NCI-H510A treated with DMSO at 0.1 percent for 48 hours (cell line): ENCODE data around the gene NSD1.

Source experiments
- DNase-seq: peaks from one replicate; lab custom pipeline; 2025; lab: John Stamatoyannopoulos, UW

The NSD1 gene

DNA sequence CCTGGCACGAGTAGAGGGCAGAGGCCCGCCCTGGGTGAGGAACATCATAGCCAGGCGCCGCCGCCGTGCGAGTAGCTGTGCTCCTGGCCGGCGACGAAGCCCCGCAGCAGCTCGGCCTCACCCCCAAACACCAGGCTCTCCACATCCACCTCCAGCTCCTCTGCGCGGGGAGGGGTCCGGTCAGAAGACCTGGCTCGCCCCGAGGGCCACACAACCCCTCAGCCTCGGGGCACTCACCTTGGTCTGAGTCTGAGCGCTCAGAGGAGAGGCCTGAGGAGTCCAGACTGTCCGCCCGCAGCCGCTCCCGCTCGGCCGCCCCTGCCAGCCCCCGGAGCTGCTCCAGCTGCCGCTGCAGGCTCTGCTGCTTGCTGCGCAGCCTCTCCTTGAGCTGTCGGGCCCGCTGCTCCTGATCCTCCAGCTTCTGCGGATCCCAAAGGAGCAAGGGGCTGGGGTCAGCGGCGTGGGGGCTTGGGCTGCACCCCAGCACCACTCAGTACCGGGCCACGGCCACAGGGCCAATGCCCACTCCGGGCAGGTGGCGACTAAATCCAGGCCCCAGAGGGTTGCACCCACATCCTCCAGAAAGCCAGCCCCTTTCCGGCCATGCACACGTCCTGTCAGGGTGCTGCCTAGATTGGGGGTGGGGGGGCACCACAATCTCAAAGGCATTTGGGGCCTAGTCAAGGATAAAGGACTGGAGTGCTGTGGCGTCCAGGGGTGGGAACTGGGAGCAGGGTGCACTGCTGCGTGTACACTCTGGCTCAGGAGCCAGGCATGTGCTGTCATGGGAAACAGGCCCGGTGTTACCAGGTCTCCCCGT lies 174.2 kb downstream of the NSD1 start:
- no peak for DNase-seq

GRCh38 chr5:177308740-177309139 lies 175.2 kb downstream of the NSD1 start:
- no peak for DNase-seq

- DNase-seq, result peak; percentile 39
Measured at GRCh38 chr5:177309351-177310191, 176.0 kb downstream of the NSD1 start.

DNA sequence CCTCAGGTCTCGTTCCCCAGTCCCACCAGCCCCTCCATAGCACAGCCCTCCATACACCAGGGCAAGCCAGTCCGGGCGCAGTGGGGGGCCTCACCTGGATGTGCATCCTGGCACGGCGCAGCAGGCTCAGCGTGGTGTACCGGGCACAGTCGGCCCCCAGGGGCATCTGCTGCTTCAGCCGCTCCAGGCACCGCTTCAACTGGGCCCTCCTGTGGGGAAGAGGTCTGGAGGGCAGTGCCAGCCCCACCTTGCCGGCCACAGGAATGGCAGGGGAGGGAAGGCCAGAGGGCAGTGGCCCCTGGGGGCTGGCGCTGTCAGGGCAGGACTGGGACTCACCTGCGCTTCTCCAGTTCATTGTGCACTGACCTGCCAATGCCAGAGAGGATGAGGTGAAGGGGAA lies 176.8 kb downstream of the NSD1 start:
- DNase-seq, result no peak

- DNase-seq, result peak; percentile 22
Measured at GRCh38 chr5:177310757-177311391, 177.3 kb downstream of the NSD1 start.

DNA sequence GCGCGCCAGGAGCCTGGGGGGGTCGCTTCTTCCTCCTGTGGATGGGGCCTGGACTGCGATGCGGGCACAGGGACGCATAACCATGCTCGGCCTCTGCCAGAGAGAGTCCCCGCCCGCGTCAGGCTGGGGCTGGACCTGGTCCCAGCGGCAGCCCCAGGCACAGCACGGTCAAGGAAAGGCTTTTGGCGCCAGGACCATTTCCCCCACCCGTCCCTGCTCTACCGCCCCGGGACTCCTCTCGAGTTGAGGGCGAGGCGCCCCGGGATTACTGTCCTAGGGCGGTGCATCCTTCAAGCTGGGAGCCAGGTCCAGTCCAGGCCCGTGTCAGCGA lies 177.8 kb downstream of the NSD1 start:
- DNase-seq, result no peak

DNA sequence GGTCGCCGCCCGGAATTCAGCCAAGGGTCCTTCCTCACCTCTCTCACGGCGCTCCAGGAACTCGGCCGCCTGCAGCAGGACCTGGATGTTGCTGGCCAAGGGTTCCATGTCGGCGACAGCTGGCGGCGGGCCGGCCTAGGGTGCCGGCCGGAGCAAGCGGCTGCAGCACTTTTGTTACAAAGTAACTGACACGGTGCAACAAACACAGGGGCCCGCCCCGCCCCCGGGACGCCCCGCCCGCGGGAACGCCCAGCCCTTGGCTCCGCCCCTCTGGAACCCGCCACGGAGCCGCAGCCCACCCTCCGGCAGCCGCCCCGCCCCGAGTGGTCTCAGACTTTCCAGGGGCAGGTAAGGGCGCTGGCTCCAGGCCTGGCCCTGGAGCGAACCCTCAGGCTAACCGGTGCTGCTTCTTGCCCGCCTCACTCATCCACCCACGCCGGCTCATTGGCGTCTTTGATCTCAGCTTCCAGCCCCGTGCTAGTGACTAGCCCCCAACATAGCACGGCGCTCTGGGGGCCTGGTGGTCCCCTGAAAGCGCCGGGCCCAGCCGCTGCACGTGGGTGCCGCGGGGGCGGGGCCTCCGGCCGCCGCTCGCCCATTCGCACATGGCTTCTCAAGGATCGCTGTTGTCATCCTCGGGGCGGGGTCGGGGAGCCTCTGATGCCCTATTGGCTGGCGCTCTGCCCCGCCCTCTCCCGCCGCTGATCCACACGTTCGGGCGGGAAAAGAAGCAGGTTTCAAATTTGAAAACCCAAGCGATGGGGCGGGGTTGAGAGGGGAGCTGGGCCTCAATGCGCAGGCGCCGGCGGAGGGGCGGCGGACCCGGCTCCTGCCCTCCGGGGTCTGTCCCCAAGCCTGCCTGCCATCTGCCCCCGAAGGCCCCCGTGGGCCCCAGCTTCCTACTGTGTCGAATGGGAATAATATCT lies 178.4 kb downstream of the NSD1 start, which contains the start of gene MXD3:
Gene MXD3, minus strand, starts transcription at position 176 of the 926 bp plus-strand sequence. Its CDS starts 68 bp downstream, at position 108.
- peak; percentile 89 for DNase-seq

DNA sequence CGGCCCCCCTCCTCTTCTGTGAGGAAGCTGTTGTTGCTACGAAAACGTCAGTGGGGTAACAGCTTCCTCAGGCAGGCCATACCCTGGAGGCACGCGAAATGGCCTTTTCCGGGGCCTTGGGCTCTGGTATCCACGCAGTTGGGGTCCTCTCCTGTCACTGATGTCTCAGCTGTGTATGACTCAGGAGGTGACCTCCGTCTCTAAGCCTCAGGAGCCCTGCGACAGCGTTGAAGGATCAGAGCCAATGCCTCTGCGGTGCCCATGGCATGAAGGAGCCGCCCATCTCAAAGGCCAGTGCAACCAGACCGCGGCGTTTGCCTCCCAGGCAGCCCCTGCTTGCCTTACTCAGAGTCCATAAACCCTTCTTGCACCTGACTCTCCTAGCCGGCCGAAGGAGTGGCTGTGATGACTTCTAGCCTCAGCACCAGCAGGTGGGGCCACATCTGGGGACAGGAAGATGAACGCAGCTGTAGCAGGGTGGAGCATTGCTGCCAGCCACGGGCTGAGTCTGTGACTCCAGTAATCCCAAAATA lies 179.1 kb downstream of the NSD1 start:
- DNase-seq, result no peak

GRCh38 chr5:177313561-177314259 lies 180.1 kb downstream of the NSD1 start:
- DNase-seq, result no peak

- no peak for DNase-seq
Measured at GRCh38 chr5:177314376-177315342, 181.1 kb downstream of the NSD1 start.

GRCh38 chr5:177315411-177315810 lies 181.8 kb downstream of the NSD1 start:
- DNase-seq, result no peak

GRCh38 chr5:177316005-177316404 lies 182.4 kb downstream of the NSD1 start:
- no peak for DNase-seq

GRCh38 chr5:177317959-177318377 lies 184.4 kb downstream of the NSD1 start:
- peak; percentile 46 for DNase-seq

GRCh38 chr5:177319913-177320588 lies 186.5 kb downstream of the NSD1 start:
- DNase-seq, result no peak

DNA sequence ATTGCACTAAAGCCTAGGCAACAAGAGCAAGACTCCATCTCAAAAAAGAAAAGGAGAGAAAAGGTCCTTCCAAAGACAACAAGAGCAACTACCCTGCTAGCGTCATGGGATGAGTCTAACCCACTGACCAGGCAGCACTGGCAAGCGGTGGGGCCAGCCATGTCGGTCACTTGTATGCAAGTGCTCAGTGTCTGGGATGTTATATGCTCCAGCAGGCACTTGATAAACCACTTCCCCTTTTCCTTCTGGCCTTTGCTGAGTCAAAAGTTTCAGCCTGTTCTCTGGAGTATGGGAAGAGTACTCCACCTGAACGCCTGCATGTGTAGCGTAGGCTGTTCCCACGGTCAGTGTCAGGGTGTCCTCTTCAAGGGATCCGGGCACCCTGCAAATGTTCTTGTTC lies 187.3 kb downstream of the NSD1 start:
- no peak for DNase-seq

GRCh38 chr5:177325868-177326381 lies 192.4 kb downstream of the NSD1 start:
- no peak for DNase-seq

GRCh38 chr5:177327539-177328522 lies 194.3 kb downstream of the NSD1 start:
- no peak for DNase-seq
